C1 segment of cervical spinal cord (tissue), 14 donors: ENCODE data around the gene WNT2B.

Experiments
- DNase-seq, 14 donors: peaks; one replicate each; lab custom pipeline; 2025; lab: John Stamatoyannopoulos, UW

Gene WNT2B

GRCh38 chr1:112504661-112505399 is 3.9 kb upstream of the WNT2B start:
- no peak for DNase-seq

- no peak for DNase-seq
These were observed 3.4 kb upstream of the WNT2B start for GRCh38 chr1:112505400-112505785.

DNA sequence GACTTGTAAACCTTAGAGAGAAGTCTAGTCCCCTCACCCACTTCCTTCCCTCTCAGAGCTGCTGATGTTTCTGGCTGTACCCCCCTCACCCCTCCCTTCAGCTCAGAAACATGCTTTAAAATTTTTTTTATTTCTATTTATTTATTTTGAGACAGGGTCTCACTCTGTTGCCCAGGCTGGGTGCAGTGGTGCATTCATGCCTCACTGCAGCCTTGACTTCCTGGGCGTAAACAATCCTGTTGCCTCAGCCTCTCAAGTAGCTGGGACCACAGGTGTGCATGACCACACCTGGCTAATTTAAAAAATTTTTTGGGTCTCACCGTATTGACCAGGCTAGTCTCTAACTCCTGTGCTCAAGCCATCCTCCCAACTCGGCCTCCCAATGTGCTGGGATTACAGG is 2.9 kb upstream of the WNT2B start:
- DNase-seq: no peak

GRCh38 chr1:112506306-112506705 is 2.5 kb upstream of the WNT2B start:
- DNase-seq: no peak

DNA sequence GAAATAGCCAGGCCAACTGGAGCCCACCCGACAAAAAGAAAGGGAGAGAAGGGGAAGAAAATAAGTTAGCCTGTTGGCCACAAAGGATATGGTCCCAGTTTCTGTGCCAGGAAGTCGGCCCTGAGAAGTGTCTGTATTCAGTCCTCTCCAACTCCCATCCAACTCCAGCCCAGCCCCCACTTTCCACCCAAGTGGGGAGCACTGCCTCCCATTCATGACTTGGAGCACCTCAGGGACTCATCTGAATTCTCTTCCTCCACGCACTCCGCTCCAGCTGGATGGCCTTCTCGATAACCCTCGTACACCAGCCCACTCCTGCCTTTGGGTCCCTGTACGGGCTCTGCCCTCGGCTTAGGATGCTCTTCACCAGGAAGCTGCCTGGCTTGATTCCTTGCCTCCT is 2.0 kb upstream of the WNT2B start:
- DNase-seq: no peak

- no peak for DNase-seq
These were observed 1.4 kb upstream of the WNT2B start for GRCh38 chr1:112507336-112507735.

DNA sequence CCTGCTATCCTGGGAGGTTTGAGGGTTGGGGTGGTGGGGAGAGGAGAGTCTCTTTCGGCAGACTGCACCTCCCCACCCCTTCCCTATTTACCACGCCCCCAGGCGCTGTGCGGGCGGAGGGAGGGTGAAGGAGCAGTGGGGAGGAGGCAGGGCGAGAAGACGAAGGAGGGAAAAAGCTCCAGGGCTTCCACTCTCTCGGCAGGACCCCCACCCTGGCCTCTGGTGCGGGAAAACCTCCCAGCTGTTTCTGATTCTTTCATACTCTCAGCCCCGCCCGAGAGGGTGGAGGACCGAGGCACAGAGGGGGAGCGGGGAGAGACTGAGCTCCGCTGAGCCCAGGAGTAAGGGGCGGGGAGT is 866 bp upstream of the WNT2B start:
- no peak for DNase-seq

DNA sequence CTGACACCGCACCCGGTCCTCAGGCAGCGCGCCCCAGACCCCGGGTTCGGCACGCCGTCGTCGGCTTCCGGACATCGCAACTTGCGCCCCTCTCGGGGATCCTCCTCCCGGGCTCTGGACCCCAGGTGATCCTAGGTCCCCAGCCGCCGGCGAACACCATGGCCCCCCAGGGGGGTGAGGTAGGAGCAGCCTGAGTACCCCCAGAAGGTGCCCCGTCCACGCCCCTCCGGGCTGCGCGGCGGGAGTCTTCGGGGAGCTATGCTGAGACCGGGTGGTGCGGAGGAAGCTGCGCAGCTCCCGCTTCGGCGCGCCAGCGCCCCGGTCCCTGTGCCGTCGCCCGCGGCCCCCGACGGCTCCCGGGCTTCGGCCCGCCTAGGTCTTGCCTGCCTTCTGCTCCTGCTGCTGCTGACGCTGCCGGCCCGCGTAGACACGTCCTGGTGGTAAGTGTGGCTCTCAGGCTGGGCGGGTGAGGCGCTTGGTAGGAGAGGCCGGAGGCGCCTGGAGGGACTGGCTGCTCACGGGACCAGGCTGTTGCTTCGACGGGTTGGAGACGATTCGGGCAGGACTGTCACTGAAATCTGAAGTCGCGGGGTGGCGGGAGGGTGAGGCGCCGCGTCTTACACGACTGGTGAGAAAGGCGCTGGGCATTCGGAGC is 367 bp downstream of the WNT2B start:
- no peak for DNase-seq

DNA sequence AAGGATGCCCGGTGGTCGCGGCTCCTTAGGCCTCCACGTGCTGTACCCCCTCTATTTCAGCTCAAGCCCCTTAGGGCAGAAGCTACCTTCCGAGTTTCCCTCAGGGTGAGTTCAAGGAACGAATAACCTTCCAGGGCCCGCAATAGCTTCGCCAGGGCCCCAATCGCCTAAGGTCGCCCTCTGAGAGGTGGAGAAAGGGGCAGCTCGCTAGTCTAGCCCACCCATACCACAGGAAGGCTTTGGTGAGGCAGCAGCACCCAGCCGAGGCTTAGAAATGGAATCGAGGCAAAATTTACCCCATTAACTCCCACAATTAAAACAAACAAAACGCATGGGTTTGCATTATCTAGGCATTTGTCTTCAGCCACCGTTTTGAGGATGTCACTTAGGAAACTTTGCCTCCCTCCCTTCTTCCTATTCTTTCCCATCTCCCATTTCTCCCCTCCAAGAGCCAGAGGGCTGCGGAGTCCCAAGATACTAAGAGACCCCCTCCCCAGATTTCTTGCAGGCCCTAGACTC is 954 bp downstream of the WNT2B start:
- DNase-seq: no peak

- DNase-seq: no peak
These were observed 1.6 kb downstream of the WNT2B start for GRCh38 chr1:112510340-112510739.

- no peak for DNase-seq
These were observed 3.1 kb downstream of the WNT2B start for GRCh38 chr1:112511897-112512296.

- DNase-seq: no peak
These were observed 4.5 kb downstream of the WNT2B start for GRCh38 chr1:112513112-112513870.

DNA sequence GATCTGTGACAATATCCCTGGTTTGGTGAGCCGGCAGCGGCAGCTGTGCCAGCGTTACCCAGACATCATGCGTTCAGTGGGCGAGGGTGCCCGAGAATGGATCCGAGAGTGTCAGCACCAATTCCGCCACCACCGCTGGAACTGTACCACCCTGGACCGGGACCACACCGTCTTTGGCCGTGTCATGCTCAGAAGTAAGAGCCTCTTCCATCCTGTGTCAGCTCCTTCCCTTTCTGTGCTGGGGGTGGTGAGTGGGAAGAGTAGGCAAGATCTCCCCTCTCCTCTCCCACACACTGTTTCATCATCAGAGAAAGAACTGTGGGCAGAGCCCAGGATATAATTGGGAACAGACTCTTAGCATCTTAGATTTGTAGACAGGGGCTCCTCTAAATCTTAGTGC is 6.1 kb downstream of the WNT2B start:
- DNase-seq: no peak

DNA sequence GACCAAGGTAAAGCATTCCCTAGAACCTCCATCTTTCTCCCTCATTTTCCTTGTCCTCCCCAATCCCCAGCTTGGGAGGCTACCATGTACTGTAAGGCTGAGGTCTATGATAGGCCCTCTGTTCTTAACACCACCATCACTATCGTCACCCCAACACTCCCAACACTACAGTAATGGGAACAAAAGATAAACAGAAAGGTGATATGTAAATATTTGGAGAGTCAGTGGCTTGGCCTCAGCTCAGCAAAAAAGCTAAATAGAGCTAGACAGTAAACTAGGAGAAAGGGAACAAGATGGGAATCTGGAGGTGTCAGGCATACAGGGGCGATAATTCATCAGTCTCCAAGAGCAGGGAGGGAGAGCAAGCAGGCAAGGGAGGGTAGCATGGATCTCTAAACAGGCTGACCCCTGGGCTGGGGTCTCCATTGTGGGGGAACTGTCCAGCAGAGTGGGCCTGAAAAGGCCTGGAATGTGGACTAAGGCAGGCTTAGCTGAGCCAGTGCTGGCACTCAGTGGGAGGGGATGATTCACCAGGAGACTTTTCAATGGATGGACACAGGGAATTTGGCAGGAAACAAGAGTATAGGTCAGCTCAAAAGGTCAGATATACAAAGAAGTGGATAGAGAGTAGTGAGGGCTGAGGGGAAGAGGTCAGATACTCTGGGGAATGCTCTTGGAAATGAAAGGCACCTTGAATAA is 6.7 kb downstream of the WNT2B start:
- DNase-seq: no peak

- no peak for DNase-seq
These were observed 7.4 kb downstream of the WNT2B start for GRCh38 chr1:112516141-112516540.

DNA sequence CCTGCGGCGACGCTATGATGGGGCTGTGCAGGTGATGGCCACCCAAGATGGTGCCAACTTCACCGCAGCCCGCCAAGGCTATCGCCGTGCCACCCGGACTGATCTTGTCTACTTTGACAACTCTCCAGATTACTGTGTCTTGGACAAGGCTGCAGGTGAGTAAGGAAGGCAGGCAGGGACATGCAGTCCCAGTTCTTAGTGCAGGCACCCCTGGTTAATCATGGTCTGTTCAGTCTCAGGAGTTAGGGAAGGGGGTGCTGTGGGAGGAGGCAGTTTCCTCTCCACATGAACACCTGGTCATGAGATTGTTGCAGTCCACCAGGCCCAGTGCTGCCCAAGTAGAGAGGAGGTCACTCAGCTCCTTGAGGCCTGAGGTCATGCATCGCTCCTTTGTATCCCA is 8.5 kb downstream of the WNT2B start:
- DNase-seq: no peak

- DNase-seq: no peak
These were observed 8.9 kb downstream of the WNT2B start for GRCh38 chr1:112517646-112518045.

DNA sequence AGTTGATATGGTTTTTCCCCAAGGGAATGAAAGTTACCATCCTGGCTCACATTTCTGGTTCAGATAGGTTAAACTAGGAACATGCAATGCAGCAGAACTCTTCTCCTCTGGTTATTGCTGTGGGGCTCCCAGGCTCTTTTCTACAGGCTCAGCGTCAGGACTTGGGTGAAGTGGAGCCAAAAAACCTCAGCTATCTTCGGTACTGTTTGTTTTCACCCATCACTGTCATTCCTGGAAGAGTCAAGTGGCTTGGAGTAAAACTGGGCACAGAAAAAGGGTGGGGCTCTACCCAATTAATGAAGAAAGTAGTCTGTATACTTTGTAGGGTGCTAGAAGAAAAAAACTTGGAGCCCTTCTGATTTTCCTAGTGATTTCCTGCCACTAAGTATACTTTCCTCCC is 9.4 kb downstream of the WNT2B start:
- DNase-seq: no peak

DNA sequence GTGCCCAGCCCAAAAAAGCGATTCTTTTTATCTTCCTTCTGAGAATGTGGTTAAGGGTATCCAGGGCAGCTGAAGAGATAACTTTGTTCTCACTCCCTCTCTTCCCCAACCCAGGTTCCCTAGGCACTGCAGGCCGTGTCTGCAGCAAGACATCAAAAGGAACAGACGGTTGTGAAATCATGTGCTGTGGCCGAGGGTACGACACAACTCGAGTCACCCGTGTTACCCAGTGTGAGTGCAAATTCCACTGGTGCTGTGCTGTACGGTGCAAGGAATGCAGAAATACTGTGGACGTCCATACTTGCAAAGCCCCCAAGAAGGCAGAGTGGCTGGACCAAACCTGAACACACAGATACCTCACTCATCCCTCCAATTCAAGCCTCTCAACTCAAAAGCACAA is 11.4 kb downstream of the WNT2B start:
- no peak for DNase-seq

GRCh38 chr1:112522621-112523020 is 13.9 kb downstream of the WNT2B start:
- no peak for DNase-seq

DNA sequence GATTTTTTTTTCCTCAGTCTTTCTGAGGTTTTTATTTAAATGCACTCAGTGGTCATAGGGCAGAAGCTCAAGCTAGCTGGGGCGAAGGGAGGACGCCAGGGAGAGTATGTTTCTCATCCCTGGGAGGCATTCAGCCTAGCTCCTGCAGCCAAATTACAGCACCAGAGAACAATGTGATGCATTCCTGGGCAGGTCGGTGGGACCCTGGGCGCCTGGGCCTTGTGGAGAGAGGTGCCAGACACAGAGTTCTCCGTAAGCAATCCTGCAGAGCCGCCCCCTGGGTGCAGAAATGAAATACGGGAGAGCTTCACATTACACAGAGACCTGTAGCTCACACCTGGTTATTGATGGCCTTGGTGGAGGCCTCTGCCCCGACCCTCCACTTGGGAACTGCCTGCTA is 15.5 kb downstream of the WNT2B start:
- DNase-seq: no peak

DNA sequence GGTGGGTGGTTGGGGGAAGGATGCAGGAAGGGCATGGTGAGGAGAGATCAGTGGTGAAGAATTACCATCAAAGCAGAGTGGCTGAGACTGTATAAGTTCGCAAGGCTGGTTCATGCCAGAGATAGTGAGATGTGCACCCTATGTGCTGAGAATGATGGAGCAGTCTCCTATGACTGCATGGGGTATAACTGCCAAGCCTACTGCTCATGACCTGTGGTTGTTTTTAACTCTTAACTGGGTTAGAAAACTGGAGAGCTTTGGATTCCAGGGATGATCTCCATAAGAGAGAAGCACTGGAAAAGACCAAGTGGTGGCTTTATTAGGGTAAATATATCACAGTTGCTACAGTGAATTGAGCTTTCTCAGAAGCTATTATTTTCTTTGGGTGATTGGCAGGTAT is 16.2 kb downstream of the WNT2B start:
- no peak for DNase-seq
